Lower lobe of right lung (tissue), 2 donors: Measurements from ENCODE around the gene SLC24A3. TPM values are rescaled to one million over a fixed set of nuclear protein-coding genes. Genes with fewer than 3 reads are reported as not detected.

ENCODE experiments used
- ATAC-seq, 2 donors: fragments of 200-7000 bp; cut with Tn5 transposase; one replicate each; pipeline ENCODE4 v1.9.1; 2020 to 2022; ENCODE audit warnings: mild to moderate bottlenecking in 2 of 2, moderate library complexity in 2 of 2
- DNase-seq: peaks from one replicate; pipeline ENCODE4 v3.0.0-alpha.2; 2020
- H3K27ac ChIP-seq: fragments of 200-600 bp; one replicate; pipeline ENCODE4 v1.8.0; 2022
- H3K27me3 ChIP-seq: fragments of 200-600 bp; one replicate; pipeline ENCODE4 v1.8.0; 2022; ENCODE audit warnings: low read depth
- H3K36me3 ChIP-seq: fragments of 200-600 bp; one replicate; pipeline ENCODE4 v1.8.0; 2022; ENCODE audit warnings: mild to moderate bottlenecking
- H3K4me1 ChIP-seq: fragments of 200-600 bp; one replicate; pipeline ENCODE4 v1.8.0; 2022
- H3K4me3 ChIP-seq: fragments of 200-600 bp; one replicate; pipeline ENCODE4 v1.8.0; 2022; ENCODE audit warnings: mild to moderate bottlenecking
- H3K9me3 ChIP-seq: fragments of 200-600 bp; one replicate; pipeline ENCODE4 v1.8.0; 2022
- CTCF ChIP-seq: fragments of 200-600 bp; IDR thresholded peaks from one replicate; pipeline ENCODE4 v1.8.0; 2022; ENCODE audit warnings: antibody characterized with exemption, mild to moderate bottlenecking
- intact Hi-C: fragments of 100-400 bp; cut with DNase I; formaldehyde crosslinking; loops from one replicate; pipeline ENCODE4 v1.11.0; 2022
- total RNA-seq: library from RNA; stranded (reverse); fragmentation: NEBNext Ultra II Directional; extraction: Animal tissue kit (Norgen Biotek cat#: 25700); gene quantifications from one replicate; pipeline ENCODE4 v1.2.1, GENCODE V29; 2021
- donor health status: DM: no; HTN: yes; CAD: no; lungs with severe emphysema.

The SLC24A3 gene
- total RNA-seq, 1 donor from 2014 or later = 7.9 TPM

- Histone ChIP-seq H3K4me1 (peaks cover 23% of the 10 kb centered on the region), H3K9me3 (no peaks in the 10 kb centered on the region), H3K36me3 (no peaks in the 10 kb centered on the region), H3K4me3 (peak overlapping the region; percentile 63), H3K27me3 (peaks cover 12% of the 10 kb centered on the region), H3K27ac (peak overlapping the region; percentile 60)
- DNase-seq = no peak
- TF ChIP-seq CTCF = no peak
- intact Hi-C loops = no loop called here
- ATAC-seq = peak in 1 of 2 donors; percentile 2
Measured at GRCh38 chr20:19211252-19211651, 1.2 kb upstream of the SLC24A3 start.

- peak overlapping the region; percentile 63 for H3K4me3 ChIP-seq
- H3K27me3 ChIP-seq = peaks cover 12% of the 10 kb centered on the region
- peak overlapping the region; percentile 60 for H3K27ac ChIP-seq
- ATAC-seq (peak; percentile 64 to 70), DNase-seq (peak; percentile 71)
- intact Hi-C loops = no loop called here
- no peaks in the 10 kb centered on the region for H3K36me3 ChIP-seq
- no peaks in the 10 kb centered on the region for H3K9me3 ChIP-seq
- no peak for TF ChIP-seq CTCF
- peaks cover 23% of the 10 kb centered on the region for H3K4me1 ChIP-seq
Measured at GRCh38 chr20:19211661-19212468, 577 bp upstream of the SLC24A3 start.

GRCh38 chr20:19212821-19213502 is 520 bp downstream of the SLC24A3 start:
- H3K36me3 ChIP-seq = no peaks in the 10 kb centered on the region
- H3K27ac ChIP-seq = peak overlapping the region; percentile 49
- intact Hi-C loops = no loop called here
- TF ChIP-seq CTCF = peak; percentile 51
- H3K4me3 ChIP-seq = peak overlapping the region; percentile 56
- DNase-seq = peak; percentile 90
- peaks cover 23% of the 10 kb centered on the region for H3K4me1 ChIP-seq
- no peaks in the 10 kb centered on the region for H3K9me3 ChIP-seq
- ATAC-seq = peak; percentile 84 to 90
- peaks cover 12% of the 10 kb centered on the region for H3K27me3 ChIP-seq

- intact Hi-C loops = no loop called here
- peaks cover 23% of the 10 kb centered on the region for H3K4me1 ChIP-seq
- no peaks in the 10 kb centered on the region for H3K9me3 ChIP-seq
- no peaks in the 10 kb centered on the region for H3K36me3 ChIP-seq
- ATAC-seq = no peak
- no peak overlapping the region for H3K27ac ChIP-seq
- peaks cover 12% of the 10 kb centered on the region for H3K27me3 ChIP-seq
- TF ChIP-seq CTCF = no peak
- no peak for DNase-seq
- peak overlapping the region; percentile 25 for H3K4me3 ChIP-seq
Measured at GRCh38 chr20:19213946-19214490, 1.6 kb downstream of the SLC24A3 start.

GRCh38 chr20:19218411-19218810 is 6.0 kb downstream of the SLC24A3 start:
- Histone ChIP-seq H3K4me1 (peaks cover 3% of the 10 kb centered on the region), H3K27ac (no peak overlapping the region), H3K36me3 (no peaks in the 10 kb centered on the region), H3K27me3 (no peaks in the 10 kb centered on the region), H3K4me3 (no peak overlapping the region), H3K9me3 (no peaks in the 10 kb centered on the region)
- no peak for TF ChIP-seq CTCF
- ATAC-seq = no peak
- intact Hi-C loops = no loop called here
- no peak for DNase-seq
